GM18508 (cell line): ENCODE results near the gene AKR1B15.

Source experiments
- ATAC-seq: cut with Tn5 transposase; IDR thresholded peaks from one replicate; pipeline ENCODE4 v1.9.1; 2021; ENCODE audit warnings: moderate number of reproducible peaks; ENCODE audit not compliant: insufficient read depth, unreplicated experiment

Gene AKR1B15

GRCh38 chr7:134611611-134612151 is 62.8 kb downstream of the AKR1B15 start:
- ATAC-seq = no peak

- ATAC-seq = no peak
Measured at GRCh38 chr7:134612197-134612596, 63.3 kb downstream of the AKR1B15 start.

- ATAC-seq = no peak
Measured at GRCh38 chr7:134613623-134614347, 64.9 kb downstream of the AKR1B15 start.

DNA sequence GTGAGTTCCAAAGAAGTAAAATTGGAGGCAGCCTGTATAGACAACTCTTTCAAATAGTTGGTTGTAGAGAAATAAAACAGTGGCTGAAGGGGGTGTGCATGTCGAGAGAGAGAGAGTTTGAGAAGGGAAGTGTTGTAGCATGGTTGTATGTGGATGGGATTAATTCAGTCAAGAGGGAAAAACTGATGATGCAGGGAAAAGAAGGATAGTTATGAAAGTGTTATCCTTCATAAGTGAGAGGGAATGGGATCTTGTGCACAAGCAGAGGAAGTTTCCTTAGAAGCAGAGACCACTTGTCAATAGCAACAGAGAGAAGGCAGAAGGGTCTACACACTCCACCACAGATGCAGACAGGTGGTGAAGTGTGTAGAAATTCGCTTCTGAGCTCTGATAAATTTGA is 67.7 kb downstream of the AKR1B15 start:
- no peak for ATAC-seq

GRCh38 chr7:134618756-134619530 is 70.0 kb downstream of the AKR1B15 start:
- no peak for ATAC-seq

DNA sequence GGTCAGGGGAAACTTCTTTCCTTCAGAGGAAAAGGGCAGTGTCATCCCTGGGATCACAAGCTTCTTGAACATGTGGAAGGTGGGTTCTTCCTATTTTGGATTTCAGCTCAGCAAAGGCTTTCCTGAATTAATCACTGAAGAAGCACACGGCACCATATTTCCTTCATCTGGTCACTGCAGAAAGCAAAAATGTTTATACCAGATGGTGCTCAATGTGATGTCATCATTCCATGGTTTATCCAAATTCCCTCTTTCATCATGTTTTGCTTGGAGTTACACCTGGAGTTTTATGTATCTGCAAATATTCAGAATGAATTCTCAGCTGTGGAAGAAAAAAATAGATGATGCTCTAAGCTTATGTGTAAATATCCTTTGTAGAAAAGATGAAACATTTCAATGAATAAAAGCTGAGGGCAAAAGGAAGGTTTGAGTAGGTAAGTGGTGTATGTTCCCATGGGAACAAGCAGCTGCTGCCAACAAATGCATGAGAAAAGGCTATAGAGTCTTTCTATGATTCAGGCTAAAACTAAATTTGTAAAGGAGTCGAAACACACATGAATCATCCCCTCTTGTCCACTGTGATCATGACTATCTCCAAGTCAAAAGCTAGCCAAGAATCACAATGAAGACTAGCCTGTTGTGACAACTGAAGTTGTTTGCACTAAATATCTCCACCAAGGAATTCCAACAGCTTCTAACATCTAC is 70.9 kb downstream of the AKR1B15 start:
- ATAC-seq = no peak

GRCh38 chr7:134622303-134622995 is 73.5 kb downstream of the AKR1B15 start:
- no peak for ATAC-seq

DNA sequence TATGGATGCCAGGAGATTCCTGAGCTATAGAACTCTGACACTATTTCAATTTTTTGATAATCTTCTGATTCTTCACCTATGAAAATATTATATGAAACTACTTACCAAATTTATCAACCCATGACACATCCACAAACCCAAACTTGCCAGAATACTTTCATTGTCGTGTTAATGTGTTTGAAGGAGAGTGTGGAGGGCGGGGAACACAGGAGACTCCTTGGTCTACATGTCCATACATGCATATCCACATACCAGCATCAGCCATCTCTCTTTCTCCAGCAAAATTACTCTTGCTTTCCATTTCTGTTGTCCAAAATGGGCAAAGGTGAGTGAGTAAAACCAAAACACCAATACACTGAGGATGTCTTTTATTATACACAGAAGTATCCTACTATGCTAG is 74.3 kb downstream of the AKR1B15 start:
- no peak for ATAC-seq

- no peak for ATAC-seq
Measured at GRCh38 chr7:134625550-134625949, 76.6 kb downstream of the AKR1B15 start.

- ATAC-seq = no peak
Measured at GRCh38 chr7:134627109-134627774, 78.3 kb downstream of the AKR1B15 start.

GRCh38 chr7:134627775-134628153 is 78.9 kb downstream of the AKR1B15 start:
- no peak for ATAC-seq

DNA sequence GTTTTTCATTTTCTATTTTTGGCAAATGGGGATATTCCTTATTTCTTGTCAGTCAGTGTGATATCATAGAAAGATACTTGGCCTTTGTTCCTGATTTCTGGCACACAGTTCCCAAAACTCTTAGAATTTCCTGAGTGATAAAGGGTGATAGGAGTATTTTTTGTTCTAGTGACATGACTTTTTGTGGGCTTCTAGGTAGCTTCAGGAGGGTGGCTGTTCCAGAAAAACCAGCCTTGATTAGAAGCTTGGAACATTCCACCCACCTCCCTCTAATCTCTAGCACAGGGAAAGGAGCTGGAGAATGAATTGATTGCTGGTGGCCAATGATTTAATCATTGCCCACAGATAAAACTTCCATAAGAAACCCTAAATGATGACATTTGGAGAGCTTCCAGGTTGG is 80.5 kb downstream of the AKR1B15 start:
- no peak for ATAC-seq
